Eye (tissue), 1 donor: ENCODE results near the gene DRC1.
"Not testable (repeated sequence)": the region's sequence is repeated elsewhere in the genome, so short reads cannot be mapped to it uniquely, and the experiment has no call there.

Experiments
- DNase-seq: peaks from one replicate; pipeline ENCODE4 v3.0.0-alpha.2; 2015

DRC1 gene

DNA sequence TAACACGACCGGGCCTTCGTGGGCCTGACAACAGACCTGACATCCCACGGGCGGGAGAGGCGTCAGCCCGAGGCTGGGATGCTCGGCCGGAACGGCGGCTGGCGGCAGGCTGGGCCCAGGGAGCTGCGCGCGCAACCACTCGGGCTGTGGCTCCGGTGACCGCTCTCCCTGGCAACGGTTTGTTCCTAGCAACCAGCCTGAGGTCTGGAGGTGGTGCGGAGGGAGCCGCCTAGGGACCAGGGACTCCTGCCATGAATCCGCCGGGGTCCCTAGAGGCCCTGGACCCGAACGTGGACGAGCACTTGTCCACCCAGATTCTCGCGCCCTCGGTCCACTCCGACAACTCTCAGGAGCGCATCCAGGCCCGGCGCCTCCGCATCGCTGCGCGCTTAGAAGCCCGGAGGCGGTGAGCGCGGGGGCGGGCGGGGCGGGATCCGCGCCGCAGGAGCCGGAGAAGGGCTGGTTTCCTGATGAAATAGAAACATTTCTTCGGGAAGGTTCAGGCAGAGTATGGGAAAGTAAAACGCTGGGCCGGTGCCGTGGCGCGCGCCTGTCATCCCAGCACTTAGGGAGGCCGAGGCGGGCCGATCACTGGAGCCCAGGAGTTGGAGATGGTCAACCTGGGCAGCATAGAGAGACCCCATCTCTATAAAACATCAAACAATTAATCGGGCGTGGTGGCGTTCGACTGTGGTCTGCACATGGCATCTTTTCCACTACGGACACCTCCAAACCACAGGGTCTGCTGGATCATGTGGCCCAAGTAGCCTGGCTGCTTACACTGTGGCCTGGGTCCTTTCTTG lies at the start of gene DRC1:
Gene DRC1 (plus strand): TSS at position 182 of the 803 bp plus-strand sequence. CDS start 70 bp downstream, at position 252.
- peak; percentile 93 for DNase-seq

DNA sequence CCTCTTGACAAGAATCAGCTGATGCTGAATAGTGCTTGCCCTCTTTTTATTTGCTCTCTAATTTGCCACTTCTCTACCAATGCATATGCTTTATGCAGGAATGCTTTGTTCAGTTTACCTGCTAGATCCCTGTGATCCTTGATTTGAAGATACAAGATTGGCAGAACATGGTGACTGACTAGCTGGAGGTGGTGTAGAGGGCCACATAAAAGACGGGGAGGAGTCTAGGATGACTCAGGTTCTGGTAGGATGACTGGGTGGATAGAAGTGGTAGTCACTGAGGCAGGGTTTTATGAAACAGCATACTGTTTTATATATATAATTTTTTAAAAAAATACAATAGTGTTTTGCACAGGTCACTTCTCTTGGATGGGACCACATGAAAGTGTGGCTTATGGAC lies 48.8 kb upstream of the DRC1 start:
- no peak for DNase-seq

DNA sequence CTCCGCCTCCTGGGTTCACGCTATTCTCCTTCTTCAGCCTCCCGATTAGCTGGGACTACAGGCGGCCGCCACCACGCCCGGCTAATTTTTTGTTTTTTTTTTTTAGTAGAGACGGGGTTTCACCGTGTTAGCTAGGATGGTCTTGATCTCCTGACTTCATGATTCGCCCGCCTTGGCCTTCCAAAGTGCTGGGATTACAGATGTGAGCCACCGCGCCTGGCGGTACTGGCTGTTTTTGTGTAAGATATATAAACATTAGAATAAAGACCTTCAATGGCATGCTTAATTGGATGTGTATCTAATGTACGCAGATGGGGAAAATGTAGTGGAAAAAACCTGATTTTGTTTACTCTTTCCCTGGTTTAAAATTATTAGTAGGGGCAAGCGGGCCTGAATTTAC lies 47.3 kb upstream of the DRC1 start:
- not testable (repeated sequence) for DNase-seq

DNA sequence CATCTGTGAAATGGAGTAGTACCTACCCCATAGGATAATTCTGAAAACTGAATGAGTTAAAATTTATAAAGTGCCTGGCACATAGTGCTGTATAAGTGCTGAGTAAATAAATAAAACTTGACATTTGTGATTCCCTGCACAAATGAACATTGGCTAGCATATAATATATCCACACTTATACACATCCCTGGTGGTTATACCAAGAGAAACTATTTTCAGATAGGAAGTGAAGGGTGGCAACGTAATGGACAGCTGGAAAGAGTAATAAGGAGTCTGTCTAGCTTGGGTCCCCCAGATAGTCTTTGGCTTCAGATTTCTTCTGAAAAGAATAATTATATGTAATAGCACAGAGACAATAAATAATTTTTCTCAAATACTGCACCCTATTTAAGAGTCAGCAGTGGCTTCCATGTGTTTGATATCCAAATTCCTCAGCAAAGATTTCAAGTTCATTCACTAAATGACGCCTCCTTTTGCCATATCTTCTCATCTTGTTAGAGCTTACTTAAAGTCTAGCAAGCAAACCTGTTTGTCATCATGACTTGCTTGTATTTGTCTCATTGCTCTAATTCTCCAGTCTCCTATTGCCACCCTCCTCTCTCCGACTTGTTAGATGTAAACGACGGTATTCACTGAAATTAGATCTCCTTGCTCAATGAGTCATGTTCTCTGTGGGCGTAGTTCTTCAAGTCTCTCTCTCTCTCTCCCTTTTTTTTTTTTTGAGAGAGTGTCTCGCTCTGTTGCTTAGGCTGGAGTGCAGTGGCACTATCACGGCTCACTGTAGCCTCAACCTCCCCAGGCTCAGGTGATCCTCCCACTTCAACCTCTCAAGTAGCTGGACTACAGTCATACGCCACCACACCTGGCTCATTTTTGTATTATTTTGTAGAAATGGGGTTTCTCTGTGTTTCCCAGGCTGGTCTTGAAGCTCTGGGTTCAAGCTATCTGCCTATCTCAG lies 46.4 kb upstream of the DRC1 start:
- no peak for DNase-seq

DNA sequence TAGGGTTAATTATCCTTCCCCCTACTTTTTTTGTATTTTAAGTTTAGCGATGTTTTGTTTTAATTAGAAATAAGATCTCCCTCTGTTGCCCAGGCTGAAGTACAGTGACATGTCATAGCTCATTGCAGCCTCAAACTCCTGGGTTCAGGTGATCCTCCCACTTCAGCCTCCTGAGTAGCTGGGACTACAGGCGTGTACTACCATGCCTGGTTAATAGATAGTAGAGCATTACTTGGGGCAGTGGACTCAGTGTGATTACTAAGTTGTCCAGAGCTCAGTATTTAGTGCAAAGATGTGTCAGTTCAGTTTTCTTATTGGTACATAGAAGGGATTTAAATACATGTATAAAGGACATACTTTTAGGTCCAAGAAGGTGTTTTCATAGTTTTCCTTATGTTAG lies 45.6 kb upstream of the DRC1 start:
- DNase-seq = no peak

DNA sequence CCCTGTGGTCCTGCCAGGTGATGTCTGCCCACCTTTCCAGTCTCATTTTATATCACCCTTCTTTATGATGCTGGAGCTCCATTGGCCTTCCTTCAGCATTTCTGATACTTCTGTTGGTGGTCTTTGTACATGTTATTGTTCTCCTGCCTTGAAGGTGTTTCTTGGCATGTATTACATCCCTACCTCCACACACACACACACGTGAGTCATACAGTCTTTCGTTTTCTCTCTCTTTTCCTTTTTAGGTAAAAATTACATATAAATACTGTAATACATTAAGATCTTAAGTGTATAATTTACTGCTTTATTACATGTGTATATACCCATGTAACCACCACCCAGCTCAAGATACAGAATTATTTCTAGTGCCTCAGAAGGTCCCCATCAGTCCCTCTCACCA lies 44.9 kb upstream of the DRC1 start:
- no peak for DNase-seq

DNA sequence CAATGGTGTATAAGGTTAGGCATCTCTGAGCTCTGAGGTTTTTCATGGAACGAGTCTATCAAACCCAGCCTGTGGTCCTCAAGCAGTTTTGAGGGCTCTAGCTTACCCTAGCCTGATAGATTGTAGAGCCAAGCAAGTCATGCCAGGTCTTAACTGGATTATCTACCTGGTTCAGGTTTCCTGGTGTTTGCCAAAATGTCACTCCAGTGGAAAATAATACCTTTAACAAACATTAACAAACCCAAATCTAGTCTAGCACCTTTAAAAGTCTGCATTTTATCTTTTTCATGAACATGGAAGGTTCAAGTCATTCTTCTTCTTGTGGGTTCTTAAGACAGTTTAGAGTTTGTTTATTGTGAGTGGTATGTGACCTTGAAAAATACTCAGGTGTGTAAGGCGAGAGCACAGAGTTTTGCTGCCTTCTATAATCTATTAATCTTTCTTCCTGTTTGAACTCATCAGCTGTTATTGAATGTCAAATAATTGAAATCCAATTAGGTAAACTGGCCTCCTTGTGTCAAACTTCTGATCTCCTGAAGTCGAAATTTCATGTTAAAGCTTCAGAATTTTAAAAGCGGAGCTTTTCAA lies 41.7 kb upstream of the DRC1 start:
- no peak for DNase-seq

DNA sequence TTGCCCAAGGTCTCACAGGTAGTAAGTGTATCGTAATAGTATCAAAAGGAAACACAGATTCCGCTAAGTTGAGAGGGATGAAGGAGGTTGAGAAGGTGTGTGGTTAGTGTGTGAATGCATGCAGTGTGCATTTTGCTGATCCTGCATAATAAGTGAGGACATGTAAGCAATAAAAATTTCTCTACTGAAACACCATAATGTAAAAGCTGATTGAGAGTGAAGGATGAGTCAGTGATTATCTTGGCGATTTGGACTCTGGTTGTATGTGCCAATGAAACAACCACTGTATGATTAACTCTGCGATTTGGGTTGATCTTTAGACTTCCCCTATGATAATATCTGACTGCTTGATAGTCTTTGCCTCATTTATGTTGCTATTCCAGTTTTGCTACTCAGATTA lies 38.4 kb upstream of the DRC1 start:
- no peak for DNase-seq

DNA sequence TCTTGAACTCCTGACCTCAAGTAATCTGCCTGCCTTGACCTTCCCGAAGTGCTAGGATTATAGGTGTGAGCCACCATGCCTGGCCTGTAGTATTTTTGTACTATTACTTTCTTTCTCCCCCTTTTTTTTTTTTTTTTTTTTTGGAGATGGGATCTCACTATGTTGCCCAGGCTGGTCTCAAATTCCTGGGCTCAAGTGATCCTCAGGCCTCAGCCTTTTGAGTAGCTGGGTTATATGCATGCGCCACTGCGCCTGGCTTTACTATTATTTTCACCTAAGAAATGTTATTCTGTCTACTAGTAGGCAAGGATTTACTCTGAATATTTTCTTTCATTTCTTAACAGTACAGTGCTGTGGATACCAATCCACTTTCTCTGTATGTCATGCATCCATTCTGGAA lies 37.8 kb upstream of the DRC1 start:
- DNase-seq = no peak

DNA sequence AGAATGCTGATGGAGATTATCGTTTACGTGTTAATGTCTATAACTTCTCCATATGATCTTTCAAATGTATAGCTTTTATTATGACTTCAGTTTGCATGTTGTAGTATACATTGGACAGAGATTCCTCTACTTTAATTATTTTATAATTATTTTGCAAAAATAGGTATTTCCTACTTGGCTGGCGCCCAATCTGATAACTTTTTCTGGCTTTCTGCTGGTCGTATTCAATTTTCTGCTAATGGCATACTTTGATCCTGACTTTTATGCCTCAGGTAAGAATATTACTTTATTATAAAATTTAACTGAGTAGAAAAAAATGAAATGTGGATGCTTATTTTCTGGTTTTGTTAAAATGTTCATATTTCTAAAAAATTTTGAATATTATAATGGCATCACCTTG lies 37.1 kb upstream of the DRC1 start:
- DNase-seq = no peak

DNA sequence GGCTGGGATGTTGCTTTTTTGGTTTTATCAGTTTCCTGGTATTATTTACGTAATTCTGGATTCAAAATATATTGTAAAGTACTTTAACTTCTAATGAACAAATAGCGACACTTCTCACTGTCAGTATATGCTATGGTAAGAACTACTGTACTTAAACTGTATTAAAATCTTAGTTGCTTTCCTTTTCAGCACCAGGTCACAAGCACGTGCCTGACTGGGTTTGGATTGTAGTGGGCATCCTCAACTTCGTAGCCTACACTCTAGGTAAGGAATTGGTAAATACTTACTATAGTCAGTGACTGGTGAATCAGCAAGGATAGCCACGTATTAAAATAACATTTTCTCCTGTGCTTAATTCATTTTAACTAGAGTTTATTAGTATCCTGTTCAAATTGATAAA lies 34.8 kb upstream of the DRC1 start:
- no peak for DNase-seq

DNA sequence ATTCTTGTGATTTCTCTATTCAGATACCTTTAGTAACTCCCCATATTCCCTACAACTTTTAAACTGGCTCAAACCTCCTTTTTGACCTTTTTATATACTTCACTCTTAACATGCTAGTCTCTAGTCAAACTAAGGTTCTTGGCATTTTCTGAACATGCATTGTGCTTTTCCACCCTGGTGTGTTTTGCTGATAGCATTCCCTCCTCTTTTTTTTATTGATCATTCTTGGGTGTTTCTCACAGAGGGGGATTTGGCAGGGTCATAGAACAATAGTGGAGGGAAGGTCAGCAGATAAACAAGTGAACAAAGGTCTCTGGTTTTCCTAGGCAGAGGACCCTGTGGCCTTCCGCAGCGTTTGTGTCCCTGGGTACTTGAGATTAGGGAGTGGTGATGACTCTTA lies 32.1 kb upstream of the DRC1 start:
- DNase-seq = not testable (repeated sequence)

DNA sequence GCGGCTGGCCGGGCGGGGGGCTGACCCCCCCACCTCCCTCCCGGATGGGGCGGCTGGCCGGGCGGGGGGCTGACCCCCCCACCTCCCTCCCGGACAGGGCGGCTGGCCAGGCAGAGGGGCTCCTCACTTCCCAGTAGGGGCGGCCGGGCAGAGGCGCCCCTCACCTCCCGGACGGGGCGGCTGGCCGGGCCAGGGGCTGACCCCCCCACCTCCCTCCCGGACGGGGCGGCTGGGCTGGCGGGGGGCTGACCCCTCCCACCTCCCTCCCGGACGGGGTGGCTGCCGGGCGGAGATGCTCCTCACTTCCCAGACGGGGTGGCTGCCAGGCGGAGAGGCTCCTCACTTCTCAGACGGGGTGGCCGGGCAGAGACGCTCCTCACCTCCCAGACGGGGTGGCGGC lies 30.8 kb upstream of the DRC1 start:
- DNase-seq = not testable (repeated sequence)

DNA sequence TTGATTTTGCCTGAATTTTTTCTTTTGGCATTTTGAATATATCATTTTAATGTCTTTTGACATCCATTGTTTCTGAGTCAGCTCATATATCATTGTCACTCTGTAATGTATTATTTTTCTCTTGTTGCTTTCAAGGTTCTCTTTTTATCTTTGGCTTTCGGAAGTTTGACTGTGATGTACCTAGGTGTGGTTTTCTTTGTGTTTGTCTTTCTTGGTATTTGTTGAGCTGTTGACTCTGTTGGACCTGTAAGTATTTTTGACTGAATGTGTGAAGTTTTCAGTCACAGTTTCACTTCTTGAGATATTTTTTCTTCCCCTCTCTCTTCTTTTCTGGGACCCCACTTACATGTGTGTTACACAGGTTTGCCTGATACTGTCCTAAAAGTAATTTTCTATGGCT lies 24.9 kb upstream of the DRC1 start:
- no peak for DNase-seq

DNA sequence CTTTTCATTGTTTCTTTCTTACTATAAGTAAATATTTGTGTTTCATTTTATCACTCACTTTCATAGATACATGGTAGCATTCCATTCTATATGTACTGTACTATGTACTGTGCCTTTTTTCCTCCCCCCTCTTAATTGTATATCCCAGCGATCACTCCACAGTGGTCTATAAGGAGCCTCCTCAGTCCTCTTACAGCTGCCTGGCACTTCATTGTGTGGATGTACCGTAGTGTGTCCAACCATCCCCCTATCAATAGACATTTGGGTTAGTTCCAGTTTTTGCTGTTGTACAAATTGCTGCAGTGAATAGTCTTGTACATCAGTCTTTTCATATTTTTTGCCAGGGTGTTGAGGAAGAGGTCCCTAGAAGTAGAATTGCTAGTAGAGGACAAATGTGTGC lies 21.4 kb upstream of the DRC1 start:
- no peak for DNase-seq

DNA sequence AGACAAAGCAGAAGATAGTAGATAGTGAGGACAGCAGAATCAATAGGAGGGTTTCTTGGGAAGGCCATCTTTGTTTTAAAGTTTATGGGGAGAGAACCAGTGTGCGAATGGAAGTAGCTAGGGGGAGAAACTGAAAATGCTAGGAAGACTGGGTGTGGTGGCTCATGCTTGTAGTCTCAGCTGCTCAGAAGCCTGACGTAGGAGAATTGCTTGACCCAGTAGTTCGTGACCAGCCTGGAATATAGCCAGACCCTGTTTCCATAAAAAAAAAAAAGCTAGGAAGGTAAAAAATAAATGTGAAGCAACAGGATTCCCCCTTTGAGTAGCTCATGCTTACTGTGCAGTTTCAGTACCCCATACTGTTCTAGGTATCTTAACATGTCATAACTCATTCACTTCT lies 19.2 kb upstream of the DRC1 start:
- no peak for DNase-seq

DNA sequence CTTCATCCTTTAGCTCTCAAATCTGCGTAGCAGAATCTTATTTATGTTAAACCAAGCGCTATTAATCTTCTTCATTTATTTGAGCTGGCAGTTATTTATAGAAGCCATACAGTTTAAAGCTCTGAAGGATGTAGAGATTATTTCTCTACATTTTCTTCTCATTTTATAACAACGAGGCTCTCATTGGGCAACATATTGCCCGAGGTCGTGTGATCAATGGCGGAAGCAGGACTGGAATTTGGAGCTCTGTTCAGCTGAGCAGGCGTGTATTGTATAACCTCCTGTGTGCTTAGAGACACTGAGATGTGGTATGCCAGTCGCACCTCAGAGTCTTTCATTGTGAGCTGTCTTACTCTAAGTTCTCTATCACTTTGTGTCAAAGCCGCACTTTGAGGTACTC lies 17.5 kb upstream of the DRC1 start:
- no peak for DNase-seq

DNA sequence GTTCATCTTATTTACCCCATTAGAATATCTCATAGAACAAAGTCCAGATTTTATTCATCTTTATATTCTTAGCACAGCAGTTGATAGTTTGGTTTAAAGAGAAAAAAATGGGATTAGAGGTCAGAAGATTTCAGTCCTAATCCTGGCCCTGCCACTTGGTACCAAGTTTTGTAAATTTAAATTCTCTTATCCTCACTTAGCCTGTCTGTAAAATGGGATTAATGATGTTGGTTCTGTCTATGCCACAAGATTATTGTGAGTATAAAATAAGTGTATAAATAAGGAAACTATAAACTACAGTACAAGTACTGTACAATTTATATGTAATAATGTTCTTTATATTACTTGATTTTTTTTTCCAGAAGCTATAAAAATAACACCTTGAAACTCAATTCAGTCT lies 17.1 kb upstream of the DRC1 start:
- no peak for DNase-seq

DNA sequence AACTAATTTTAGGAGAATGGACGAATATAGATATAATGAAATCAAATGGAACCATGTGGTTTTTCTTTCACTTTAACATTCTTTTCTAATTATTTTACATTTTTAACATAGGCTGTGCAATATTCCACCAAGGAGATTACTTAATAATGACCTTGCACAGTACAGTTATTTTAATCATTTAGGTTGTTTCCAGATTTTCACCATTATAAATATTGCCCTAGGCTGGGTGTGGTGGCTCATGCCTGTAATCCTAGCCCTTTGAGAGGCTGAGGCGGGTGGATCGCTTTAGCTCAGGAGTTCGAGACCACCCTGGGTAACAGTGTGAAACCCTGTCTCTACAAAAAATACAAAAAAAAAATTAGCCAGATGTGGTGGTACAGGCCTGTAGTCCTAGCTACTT lies 14.5 kb upstream of the DRC1 start:
- DNase-seq = no peak

DNA sequence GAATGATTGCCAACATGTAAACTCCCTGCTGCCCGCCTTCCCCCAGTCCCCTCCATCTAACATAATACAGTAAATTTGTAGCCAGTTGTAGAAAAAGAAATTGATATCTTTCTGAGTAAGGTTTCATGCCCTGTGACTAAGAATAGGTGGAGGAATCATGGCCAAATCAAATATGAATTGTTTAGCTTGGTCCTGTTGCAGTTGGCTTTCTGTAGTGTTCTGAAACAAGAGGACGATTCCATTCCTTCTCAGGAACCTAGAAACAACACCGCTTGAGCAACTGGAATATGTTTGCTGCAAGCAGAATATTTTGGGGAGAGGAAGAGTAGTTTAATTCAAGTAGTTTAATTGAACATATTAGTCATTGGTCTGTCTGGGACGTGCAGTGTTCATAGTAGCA lies 7.0 kb upstream of the DRC1 start:
- no peak for DNase-seq

DNA sequence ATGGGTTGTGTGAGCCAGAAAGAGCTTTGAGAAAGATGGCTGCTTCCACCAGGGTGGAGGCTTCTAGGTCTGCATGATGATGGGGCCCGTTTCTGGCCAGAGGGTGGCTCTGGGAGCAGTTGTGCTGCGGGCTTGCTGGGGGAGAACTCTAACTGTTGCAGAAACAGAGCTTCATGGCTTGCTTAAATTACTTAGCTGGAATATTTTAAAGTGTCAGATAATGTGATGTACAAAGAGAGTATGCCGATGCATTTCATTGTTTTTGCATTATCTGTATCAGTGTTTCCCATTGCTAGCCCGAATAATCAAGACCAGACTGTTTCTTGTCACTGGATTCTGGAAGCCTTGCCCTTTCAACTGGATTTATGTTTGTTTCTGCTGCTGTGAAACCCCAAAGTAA lies 6.3 kb upstream of the DRC1 start:
- no peak for DNase-seq

DNA sequence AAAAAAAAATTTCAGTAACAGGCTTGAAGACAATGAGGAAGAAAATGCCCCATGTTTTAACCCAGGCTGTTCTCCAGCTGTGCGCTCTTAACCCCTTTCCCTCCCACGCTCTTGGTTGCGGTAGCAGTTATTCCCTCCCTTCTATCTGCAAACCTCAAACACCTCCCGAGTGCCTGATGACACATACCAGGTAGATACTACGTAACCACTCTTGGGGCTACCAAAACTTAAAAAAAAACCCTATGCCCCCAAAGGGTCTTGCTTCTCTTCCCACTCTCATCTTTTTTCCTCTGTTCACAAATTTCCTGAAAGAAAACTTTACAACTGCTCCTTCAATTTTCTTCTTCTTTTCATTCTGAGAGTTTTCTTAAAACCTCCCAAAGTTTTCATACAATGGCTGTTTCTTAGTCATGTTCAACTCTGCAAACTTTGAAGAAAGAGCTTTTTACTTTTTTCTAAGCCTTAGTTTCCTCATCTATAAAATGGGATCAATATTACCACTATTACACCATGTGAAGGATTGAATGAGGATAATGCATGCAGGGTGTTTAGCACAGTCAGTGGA lies 4.9 kb upstream of the DRC1 start:
- DNase-seq = no peak

DNA sequence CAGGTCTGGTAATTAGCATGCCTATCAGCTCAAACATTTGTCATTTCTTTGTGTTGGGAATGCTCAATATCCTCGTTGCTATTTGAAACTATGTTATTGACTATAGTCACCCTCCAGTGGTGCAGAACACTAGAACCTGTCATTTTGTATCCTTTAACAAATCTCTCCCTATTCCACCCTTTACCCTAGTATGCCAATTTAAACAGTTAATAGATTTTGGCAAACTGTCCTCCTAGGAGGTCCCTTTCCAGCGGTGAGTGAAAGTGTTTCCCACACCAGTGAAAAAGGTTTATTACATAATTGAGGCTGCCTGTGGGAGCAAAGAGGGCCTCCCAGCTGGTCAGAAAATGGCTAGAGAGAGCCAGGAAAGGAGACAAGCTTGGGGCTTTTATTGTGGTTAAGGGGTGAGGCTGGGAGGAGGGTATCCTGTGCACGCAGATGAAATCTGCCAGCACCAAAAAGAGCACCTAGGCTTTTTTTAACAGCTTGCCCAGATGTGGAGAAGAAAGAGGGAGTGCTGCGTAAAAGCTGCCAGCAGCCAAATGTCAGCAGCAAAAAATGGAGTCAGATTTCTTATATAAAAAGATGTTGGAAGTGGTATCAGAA lies 1.8 kb upstream of the DRC1 start:
- DNase-seq = peak; percentile 26
